K562 (cell line): Measurements from ENCODE around the gene RAI14. TPM values are rescaled to one million over a fixed set of nuclear protein-coding genes. Genes with fewer than 3 reads are reported as not detected.

Source experiments
- ATAC-seq: fragments of 200-7000 bp; cut with Tn5 transposase; 3 replicates; pipeline ENCODE4 v1.9.1; 2020; ENCODE audit warnings: moderate library complexity
- BruUV-seq: library from RNA; stranded (reverse); fragments of 400-500 nt; replicated peaks from 2 replicates; lab custom pipeline; 2021; lab: Mats Ljungman, UMichigan
- CTCF ChIA-PET: fragments of 300-600 bp; formaldehyde crosslinking; extraction: SDS; loops from one replicate; lab custom pipeline; 2021; ENCODE audit warnings: low intra/inter-chr PET ratio; lab: Yijun Ruan, JAX
- POLR2A ChIA-PET: fragments of 300-600, 350-650 bp; sonication (Branson Sonifier 250); formaldehyde crosslinking; extraction: SDS; loops from one replicate; lab custom pipeline; 2021; ENCODE audit warnings: antibody characterized with exemption, inconsistent platforms; lab: Yijun Ruan, JAX
- DNase-seq, 4 experiments: peaks; one replicate each; pipeline versions ENCODE4 v3.0.0 to v3.0.0-alpha.2; 2011 to 2018; ENCODE audit warnings: low spot score in 3 of 4, mixed read lengths in 3 of 4; ENCODE audit errors: extremely low read depth in 1 of 4
- FAIRE-seq: peaks from 2 replicates; lab custom pipeline; 2011; peaks lifted over from hg19 to GRCh38; lab: Jason Lieb, UNC
- H2AFZ ChIP-seq: 2 replicates; pipeline ENCODE4 v1.6.0; 2011; ENCODE audit warnings: low read depth, low read length, control low read depth, inconsistent platforms
- H3K27ac ChIP-seq: fragments of 200-600 bp; 3 replicates; pipeline ENCODE4 v1.8.0; 2011; ENCODE audit warnings: low read depth, mild to moderate bottlenecking, control low read depth, inconsistent platforms, low read length, moderate library complexity, mixed read lengths; ENCODE audit errors: extremely low read depth
- H3K27me3 ChIP-seq, 2 experiments: fragments of 300-600 bp in 1 of 2; 2 replicates in 1 of 2; 3 replicates in 1 of 2; pipeline versions ENCODE4 v1.6.0 to v1.8.0; 2011; ENCODE audit warnings: inconsistent platforms in 2 of 2, low read length in 2 of 2, mild to moderate bottlenecking in 1 of 2, mixed read lengths in 1 of 2, moderate library complexity in 1 of 2; ENCODE audit not compliant: control insufficient read depth in 2 of 2, insufficient read depth in 2 of 2
- H3K36me3 ChIP-seq: fragments of 300-600 bp; 3 replicates; pipeline ENCODE4 v1.8.0; 2011; ENCODE audit warnings: mild to moderate bottlenecking, low read length, inconsistent platforms; ENCODE audit not compliant: control insufficient read depth, insufficient read depth
- H3K4me1 ChIP-seq, 2 experiments: fragments of 200-600 bp in 1 of 2; replicated peaks in 1 of 2; 2 replicates in 1 of 2; 3 replicates in 1 of 2; pipeline versions ENCODE4 v1.5.1 to v1.8.0; 2011; ENCODE audit warnings: inconsistent platforms in 2 of 2, low read length in 2 of 2, mild to moderate bottlenecking in 1 of 2, mixed read lengths in 1 of 2, moderate library complexity in 1 of 2; ENCODE audit not compliant: control insufficient read depth in 2 of 2, insufficient read depth in 2 of 2
- H3K4me2 ChIP-seq: 2 replicates; pipeline ENCODE4 v1.6.1; 2011; ENCODE audit warnings: low read length, control low read depth, inconsistent platforms, mixed read lengths; ENCODE audit not compliant: insufficient read depth
- H3K4me3 ChIP-seq: fragments of 200-600 bp; sonication (generic), shearing (Covaris generic); 2 replicates; pipeline ENCODE4 v1.5.1; 2016; ENCODE audit warnings: control low read depth, inconsistent platforms
- H3K79me2 ChIP-seq: fragments of 200-600 bp; 3 replicates; pipeline ENCODE4 v1.8.0; 2011; ENCODE audit warnings: low read length, inconsistent platforms; ENCODE audit not compliant: control insufficient read depth, insufficient read depth
- H3K9ac ChIP-seq, 2 experiments: 2 replicates each; pipeline versions ENCODE4 v1.6.0 to v1.6.1; 2011; ENCODE audit warnings: low read depth in 2 of 2, low read length in 2 of 2, control low read depth in 1 of 2, inconsistent platforms in 1 of 2, mild to moderate bottlenecking in 1 of 2, mixed read lengths in 1 of 2; ENCODE audit not compliant: insufficient read depth in 1 of 2
- H3K9me1 ChIP-seq: one replicate; pipeline ENCODE4 v1.6.0; 2011; ENCODE audit warnings: inconsistent platforms, mild to moderate bottlenecking, low read length, moderate library complexity; ENCODE audit not compliant: control insufficient read depth, insufficient read depth
- H3K9me3 ChIP-seq: replicated peaks from 2 replicates; pipeline ENCODE4 v1.5.1; 2011; ENCODE audit warnings: low read depth, low read length, inconsistent platforms; ENCODE audit not compliant: control insufficient read depth, insufficient read depth
- H4K20me1 ChIP-seq: replicated peaks from 2 replicates; pipeline ENCODE4 v1.6.1; 2011; ENCODE audit warnings: low read length, inconsistent platforms, mixed read lengths; ENCODE audit not compliant: control insufficient read depth, insufficient read depth
- ARNT ChIP-seq, 2 experiments: fragments of 450-650 bp; IDR thresholded peaks; 2 replicates each; pipeline ENCODE4 v1.6.1; 2016; ENCODE audit warnings: mild to moderate bottlenecking in 1 of 2
- ATF7 ChIP-seq: fragments of 450-650 bp; IDR thresholded peaks from 2 replicates; pipeline ENCODE4 v1.7.1; 2014; ENCODE audit warnings: mild to moderate bottlenecking, moderate library complexity
- DNMT1 ChIP-seq: fragments of 450-650 bp; IDR thresholded peaks from 2 replicates; pipeline ENCODE4 v1.6.1; 2016; ENCODE audit warnings: antibody characterized with exemption, mild to moderate bottlenecking
- E2F6 ChIP-seq, 2 experiments: IDR thresholded peaks; 2 replicates each; pipeline ENCODE4 v1.6.1; 2011; ENCODE audit warnings: borderline replicate concordance in 1 of 2, control low read depth in 1 of 2, low read depth in 1 of 2, low read length in 1 of 2, mild to moderate bottlenecking in 1 of 2, mixed read lengths in 1 of 2, moderate library complexity in 1 of 2; ENCODE audit not compliant: insufficient read depth in 1 of 2, insufficient read length in 1 of 2, poor library complexity in 1 of 2, severe bottlenecking in 1 of 2; ENCODE audit errors: extremely low read depth in 1 of 2
- JUN ChIP-seq, 2 experiments: sonication (generic) in 1 of 2; formaldehyde crosslinking in 1 of 2; IDR thresholded peaks; 2 replicates each; pipeline versions ENCODE4 v1.6.1 to v1.8.0; 2012 to 2022; ENCODE audit warnings: borderline replicate concordance in 2 of 2, mild to moderate bottlenecking in 2 of 2, improper control_type of control experiment in 1 of 2, low read depth in 1 of 2, low read length in 1 of 2, missing genetic modification reagents in 1 of 2
- MBD2 ChIP-seq: sonication (generic); IDR thresholded peaks from 2 replicates; pipeline ENCODE4 v1.6.1; 2016; ENCODE audit warnings: low read depth, borderline replicate concordance
- POLR2B ChIP-seq: fragments of 450-650 bp; IDR thresholded peaks from 2 replicates; pipeline ENCODE4 v1.6.1; 2018; ENCODE audit warnings: low read depth; ENCODE audit not compliant: partially characterized antibody
- PTTG1 ChIP-seq: fragments of 450-650 bp; IDR thresholded peaks from 2 replicates; pipeline ENCODE4 v1.6.1; 2016; ENCODE audit warnings: low read depth, mild to moderate bottlenecking, missing genetic modification characterization, missing compliant biosample characterization
- RFX7 ChIP-seq: fragments of 250-450 bp; sonication (Bioruptor Pico); IDR thresholded peaks from 2 replicates; pipeline ENCODE4 v1.5.1; 2021; ENCODE audit warnings: mild to moderate bottlenecking
- TCF7L2 ChIP-seq: fragments of 150-350 bp; IDR thresholded peaks from 2 replicates; pipeline ENCODE4 v1.6.1; 2016; ENCODE audit warnings: low read depth, mild to moderate bottlenecking, low read length, moderate library complexity
- TEAD1 ChIP-seq, 2 experiments: fragments of 450-650 bp in 1 of 2; sonication (generic) in 1 of 2; formaldehyde crosslinking; IDR thresholded peaks; 2 replicates each; pipeline versions ENCODE4 v1.4.0 to v1.8.0; 2020 to 2022; ENCODE audit warnings: mild to moderate bottlenecking in 2 of 2, missing genetic modification reagents in 1 of 2
- U2AF1 ChIP-seq: fragments of 200-400 bp; formaldehyde crosslinking; optimal IDR thresholded peaks from 2 replicates; pipeline ENCODE3; 2017; ENCODE audit warnings: mild to moderate bottlenecking, low read depth, low read length, moderate library complexity
- ZNF347 ChIP-seq: fragments of 450-650 bp; formaldehyde crosslinking; IDR thresholded peaks from 2 replicates; pipeline ENCODE4 v1.4.0; 2020; ENCODE audit warnings: low read depth, mild to moderate bottlenecking, moderate library complexity
- in situ Hi-C: fragments of 300-500 bp; cut with MboI; formaldehyde crosslinking; loops from 4 replicates; pipeline ENCODE4 v1.15.0; 2018; ENCODE audit warnings: inconsistent platforms, mixed read lengths
- intact Hi-C: fragments of 100-400 bp; cut with micrococcal nuclease; formaldehyde crosslinking; loops from 2 replicates; pipeline ENCODE4 v1.14.2; 2022
- polyA plus RNA-seq, 8 experiments: library from polyadenylated mRNA; depleted of rRNA in 4 of 8; stranded (reverse) in 5 of 8; unstranded in 3 of 8; fragments of >200 nt; fragmentation: Nextera tagmentation in 2 of 8; fragmentation: Illumina TruSeq in 1 of 8; extraction: Ambion mirVana in 2 of 8; extraction: Trizol in 1 of 8; gene quantifications; 2 replicates each; pipeline versions ENCODE4 v1.2.1 to v1.2.3, GENCODE V29; 2011 to 2014; ENCODE audit warnings: inconsistent platforms in 1 of 8, missing spikeins in 1 of 8
- total RNA-seq, 7 experiments: library from RNA; depleted of rRNA in 6 of 7; stranded (reverse); fragments of >200 nt in 6 of 7; fragmentation: Illumina TruSeq in 2 of 7; extraction: Trizol in 2 of 7; gene quantifications; 2 replicates each; pipeline versions ENCODE4 v1.2.1 to v1.2.3, GENCODE V29; 2011 to 2021; ENCODE audit warnings: low replicate concordance in 1 of 7

RAI14 gene
- total and polyA plus RNA-seq, 9 of the 15 experiments (the other 6 are each of a cell fraction or from before 2014, with no cell fraction given) = 11.3 to 82.5 (median 34.8) TPM

GRCh38 chr5:34736445-34737115 is 80.5 kb downstream of the RAI14 start (continued):
- no peak for TF ChIP-seq MBD2
- no peak for TF ChIP-seq JUN (IDR thresholded peaks at IDR 0.05; ENCODE audit: borderline replicate concordance, low read depth, low read length)
- no peak for TF ChIP-seq JUN (CRISPR knock-in tag; IDR thresholded peaks at IDR 0.05; ENCODE audit: borderline replicate concordance)
- no peak for TF ChIP-seq POLR2B
- no peak for TF ChIP-seq U2AF1
- no peak for TF ChIP-seq DNMT1
- TF ChIP-seq ATF7 = no peak
- TF ChIP-seq PTTG1 (tag) = no peak
- TF ChIP-seq RFX7 = no peak
- TF ChIP-seq TCF7L2 = no peak
- TF ChIP-seq ZNF347 (CRISPR knock-in tag) = no peak

- BruUV-seq = no TSS peak
- intact Hi-C loops = no loop called here
- H3K9ac ChIP-seq = no peak overlapping the region
- no peaks in the 10 kb centered on the region for H3K9me1 ChIP-seq
- ChIA-PET CTCF (no interaction called here), POLR2A (interaction anchor here (0.8 to 1.5 kb wide), 2 partner anchors 16 to 153 kb away, joined by 3 to 4 read pairs; no protein-coding TSS in a partner anchor)
- no peak overlapping the region for H2AFZ ChIP-seq
- H3K4me1 ChIP-seq = no peaks in the 10 kb centered on the region
- H3K4me3 ChIP-seq = no peak overlapping the region
- peaks cover 3% of the 10 kb centered on the region; the same call in 1 of the 3 replicates for H3K36me3 ChIP-seq
- no peaks in the 10 kb centered on the region; the same call in 1 of the 2 replicates for H4K20me1 ChIP-seq
- ATAC-seq (no peak), FAIRE-seq (no peak), DNase-seq (no peak)
- H3K79me2 ChIP-seq = no peaks in the 10 kb centered on the region
- in situ Hi-C loops = no loop called here
- no peaks in the 10 kb centered on the region for H3K9me3 ChIP-seq
- no peaks in the 10 kb centered on the region for H3K27me3 ChIP-seq
- no peak overlapping the region for H3K27ac ChIP-seq
- H3K4me2 ChIP-seq = no peak overlapping the region
- no peak for TF ChIP-seq TEAD1 (CRISPR knock-in tag; IDR thresholded peaks at IDR 0.05)
- no peak for TF ChIP-seq E2F6 (IDR thresholded peaks at IDR 0.05; ENCODE audit: borderline replicate concordance in 1 of 2, extremely low read depth in 1 of 2, insufficient read depth in 1 of 2, insufficient read length in 1 of 2, low read depth in 1 of 2, low read length in 1 of 2, poor library complexity in 1 of 2, severe bottlenecking in 1 of 2)
- TF ChIP-seq ARNT (IDR thresholded peaks at IDR 0.05) = no peak
Measured at GRCh38 chr5:34737731-34738130, 81.6 kb downstream of the RAI14 start.
